Stimulated activated CD4-positive, alpha-beta T cell treated with anti-CD3 and anti-CD28 coated beads, Interleukin-4, amount 100 ng/mL, for 1 hour (primary cell): ENCODE measurements around the gene ITGB7.

Source experiments
- DNase-seq: peaks from one replicate; pipeline ENCODE4 v3.0.0-alpha.2; 2020

ITGB7 gene

DNA sequence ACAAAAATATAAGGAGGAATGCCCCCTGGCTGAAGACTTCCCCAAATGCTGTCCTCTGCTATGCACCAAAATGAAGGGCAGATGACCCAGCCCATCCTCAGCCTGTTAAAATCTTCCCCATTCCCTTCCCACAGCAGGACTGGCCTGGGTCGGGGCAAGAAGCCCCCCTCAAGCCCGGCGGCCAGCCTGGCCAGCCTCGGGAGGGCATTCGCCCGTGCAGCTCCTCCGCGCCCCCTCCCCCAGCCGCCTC lies 24.5 kb upstream of the ITGB7 start:
- DNase-seq, result no peak

DNA sequence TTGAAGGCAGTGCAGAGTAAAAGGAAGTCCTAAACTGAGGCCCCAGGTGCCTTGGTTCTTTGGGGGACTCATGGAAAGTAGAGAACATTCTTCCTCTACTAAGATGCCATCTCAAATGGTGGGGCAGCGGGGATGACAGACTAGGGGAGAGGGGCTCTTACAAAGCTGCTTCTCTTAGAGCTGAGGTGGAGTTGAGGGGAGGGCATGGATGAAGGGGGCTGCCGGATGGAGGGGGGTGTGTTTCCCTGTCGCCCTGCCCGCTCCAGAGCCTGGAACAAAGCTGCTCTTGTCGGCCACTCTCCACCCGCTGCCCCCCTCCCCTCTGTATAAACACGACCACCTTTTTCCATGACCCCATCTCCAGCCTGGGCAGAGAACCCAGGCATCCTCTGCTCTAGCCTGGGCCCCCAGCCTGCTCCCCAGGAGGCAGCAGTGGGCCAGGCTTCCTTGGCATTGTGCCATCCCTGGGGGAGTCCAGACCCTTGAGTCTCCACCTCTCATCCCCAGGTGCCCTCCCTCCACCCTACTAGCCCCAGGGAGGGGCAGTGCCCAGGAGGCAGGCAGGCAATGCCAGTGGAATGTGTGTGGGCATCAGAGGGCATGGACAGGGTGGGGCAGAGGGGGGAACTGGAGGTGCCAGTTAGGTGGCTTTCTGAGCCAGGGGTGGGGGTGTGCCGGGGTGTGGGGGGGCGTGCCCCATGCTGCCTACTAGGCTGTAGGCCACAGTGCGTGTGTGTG lies 23.2 kb upstream of the ITGB7 start:
- DNase-seq, result no peak

DNA sequence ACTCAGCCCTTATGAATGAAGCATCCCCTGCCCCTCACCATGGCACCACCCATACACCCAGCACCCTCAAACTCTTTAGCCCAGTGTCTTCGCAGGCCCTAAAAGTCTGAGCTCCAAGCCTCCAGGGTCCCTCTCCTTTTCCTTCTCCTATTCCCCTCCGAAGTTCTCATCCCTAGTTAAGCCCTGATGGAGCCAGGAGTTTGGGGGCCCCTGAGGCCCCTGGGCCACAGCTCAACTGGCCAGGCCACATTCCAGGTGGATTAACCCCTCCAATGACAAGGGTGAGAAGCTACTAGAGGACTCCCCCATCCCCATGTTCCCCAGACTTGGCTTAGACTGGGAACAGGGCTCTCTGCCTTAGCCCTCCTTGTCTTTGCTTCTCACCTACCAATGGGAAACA lies 22.4 kb upstream of the ITGB7 start:
- DNase-seq, result no peak

DNA sequence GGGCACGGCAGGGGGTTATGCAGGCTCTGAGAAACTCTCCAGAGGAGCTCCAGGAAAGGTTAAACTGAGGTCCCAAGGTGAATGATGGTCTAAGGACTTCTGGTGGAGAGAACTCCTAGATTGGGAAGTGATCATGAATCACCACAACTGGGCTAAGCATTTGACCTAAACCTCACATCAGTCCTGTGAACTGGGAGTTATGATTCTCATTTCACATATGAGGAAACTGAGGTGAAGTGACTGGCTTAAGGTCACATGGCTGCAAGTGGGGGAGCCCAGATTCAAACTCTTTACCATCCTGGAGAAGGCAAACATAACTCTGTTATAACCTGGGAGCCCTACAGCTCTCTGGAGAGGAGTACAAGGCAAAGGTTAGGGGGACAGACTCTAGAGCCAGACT lies 20.8 kb upstream of the ITGB7 start:
- no peak for DNase-seq

DNA sequence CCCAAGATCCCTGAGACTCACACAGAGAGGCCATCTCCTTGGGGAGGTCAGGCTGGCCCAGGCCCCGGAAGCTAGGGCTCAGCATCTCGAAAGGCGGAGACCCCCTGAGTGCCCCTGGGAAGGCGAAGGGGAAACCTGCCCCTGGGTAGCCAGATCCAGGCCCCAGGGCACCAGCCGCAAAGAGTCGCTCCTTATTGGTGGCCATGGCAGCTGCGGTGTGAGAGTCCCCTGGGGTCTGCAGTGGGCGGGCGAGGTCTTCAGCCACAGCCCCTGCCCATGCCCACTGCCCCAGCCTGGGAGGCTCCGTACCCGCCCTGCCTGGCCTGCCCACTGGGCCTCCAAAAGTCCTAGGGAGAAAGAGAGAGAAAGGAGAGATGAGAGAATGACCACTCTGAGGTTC lies 20.3 kb upstream of the ITGB7 start:
- DNase-seq, result no peak

- DNase-seq, result no peak
Observed at GRCh38 chr12:53226815-53227214, 19.8 kb upstream of the ITGB7 start.

DNA sequence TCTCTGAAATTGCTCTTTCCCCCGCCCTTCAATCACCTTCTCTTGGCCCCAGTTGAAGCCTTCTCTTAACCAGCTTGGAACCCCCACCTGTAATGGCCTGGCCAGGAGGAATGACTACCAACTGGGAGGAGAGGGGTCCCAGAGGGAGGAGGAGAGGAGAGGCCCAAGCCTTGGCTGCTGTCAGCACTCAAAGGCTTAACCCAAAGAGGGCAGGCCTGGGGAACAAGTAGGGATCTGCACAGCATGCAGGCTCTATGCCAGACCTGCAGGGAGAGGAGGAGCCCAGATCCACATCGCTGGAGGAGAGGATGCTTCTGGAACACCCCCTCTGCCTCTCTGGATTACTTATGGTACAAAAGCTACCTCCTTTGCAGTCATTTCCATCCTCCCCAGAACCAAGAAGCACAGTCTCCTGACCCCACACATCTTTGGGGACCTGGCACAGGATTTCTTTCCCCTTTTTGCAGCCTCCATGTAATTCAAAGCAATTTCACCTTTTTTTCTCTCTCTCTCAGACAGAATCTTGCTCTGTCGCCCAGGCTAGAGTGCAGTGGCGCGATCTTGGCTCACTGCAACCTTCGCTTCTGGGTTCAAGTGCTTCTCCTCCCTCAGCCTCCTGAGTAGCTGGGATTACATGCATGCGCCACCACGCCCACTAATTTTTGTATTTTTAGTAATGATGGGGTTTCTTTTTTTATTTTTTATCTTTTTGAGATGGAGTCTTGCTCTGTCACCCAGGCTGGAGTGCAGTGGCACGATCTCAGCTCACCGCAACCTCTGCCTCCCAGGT lies 18.8 kb upstream of the ITGB7 start:
- DNase-seq, result no peak

GRCh38 chr12:53224897-53225634 lies 18.0 kb upstream of the ITGB7 start:
- no peak for DNase-seq

DNA sequence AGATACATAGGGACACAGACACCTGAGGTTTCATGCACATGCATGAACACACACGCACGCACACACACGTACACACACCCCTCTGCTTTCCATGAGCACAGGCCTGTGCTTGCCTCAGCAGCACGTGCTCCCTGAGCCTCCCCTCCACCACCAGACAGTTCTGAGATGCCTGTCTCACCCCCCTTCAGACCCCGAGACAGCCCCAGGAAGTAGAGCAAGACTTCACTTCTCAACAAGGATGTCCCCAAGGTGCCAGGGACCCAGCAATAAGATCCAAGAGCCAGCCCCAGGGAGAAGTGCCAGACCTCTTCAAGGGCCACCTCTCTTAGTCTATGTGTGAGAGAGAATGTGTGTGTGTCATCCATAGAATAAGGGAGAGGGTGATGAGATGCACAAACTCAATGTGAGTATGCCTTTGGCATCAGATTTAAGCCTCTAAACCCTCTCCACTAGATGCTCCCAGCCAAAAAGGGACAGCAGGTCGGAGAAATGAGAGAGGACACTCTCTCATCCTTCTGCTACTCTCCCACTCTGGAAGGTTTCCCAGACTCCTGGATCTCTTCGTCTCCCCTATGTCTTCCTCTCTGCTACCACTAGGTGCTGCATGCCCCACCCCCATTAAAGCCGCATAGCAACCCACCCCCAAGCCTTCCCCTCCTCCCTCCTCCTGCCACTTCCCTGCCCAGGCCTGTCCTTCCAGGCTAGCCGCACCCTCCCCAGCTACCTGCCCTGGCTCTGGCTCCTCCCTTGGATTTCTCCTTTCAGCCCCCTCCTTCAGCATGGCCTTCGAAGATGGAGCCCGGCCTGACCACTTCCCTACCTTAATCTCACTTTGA lies 17.2 kb upstream of the ITGB7 start:
- DNase-seq, result no peak

DNA sequence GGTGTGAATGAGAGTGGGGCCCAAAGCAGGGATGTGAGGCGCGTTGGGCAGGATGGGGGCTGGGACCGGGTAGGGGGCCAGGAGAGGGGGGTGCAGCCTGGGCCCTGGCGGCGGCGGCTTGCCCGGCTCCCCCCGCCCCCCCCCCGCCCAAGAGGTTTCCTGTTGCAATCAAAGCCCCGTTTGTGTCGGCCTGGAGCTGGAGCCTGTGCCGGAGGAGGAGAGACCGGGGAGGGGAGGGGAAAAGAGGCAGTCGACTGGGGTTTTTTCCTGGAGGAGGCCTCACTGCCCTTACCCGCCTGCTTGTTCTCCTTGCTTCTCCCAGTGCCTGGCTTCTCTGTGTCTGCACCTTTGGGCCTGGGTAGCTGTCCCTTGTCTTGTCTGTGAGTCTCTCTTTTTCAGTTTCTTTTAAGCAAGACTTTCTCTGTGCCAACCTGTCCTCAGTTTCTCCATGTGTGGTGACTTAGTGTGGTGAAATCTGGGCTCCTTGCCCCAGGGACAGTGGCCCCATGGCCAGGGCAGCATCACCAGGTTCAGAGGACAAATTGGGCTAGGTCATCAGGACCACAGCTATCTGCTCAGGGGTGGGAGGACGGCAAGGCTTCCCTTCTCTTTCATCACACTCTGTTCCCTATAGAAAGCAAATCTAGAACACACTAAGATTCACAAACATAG lies 16.5 kb upstream of the ITGB7 start:
- no peak for DNase-seq

DNA sequence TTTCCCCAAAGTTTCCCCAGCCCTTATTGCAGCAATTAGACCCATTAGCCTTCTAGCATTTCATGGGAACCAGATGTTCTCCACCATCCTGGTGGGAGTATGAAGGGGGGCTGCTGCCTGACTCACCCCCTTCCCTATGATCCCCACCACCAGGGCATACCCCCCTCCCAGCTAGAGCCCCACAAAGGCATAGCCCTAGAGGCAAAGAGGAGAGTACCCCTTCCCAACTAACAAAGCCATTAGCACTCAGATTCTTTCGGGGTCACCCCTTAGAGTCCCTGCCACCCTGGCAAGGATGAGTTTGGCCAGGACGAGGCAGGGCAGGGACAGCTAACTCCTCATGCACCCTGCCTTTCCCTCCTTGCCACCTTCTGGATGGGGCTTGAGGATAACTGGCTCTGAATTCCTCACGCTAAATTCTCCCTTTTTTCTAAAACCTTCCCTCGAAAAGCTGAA lies 15.8 kb upstream of the ITGB7 start:
- no peak for DNase-seq

- DNase-seq, result no peak
Observed at GRCh38 chr12:53222170-53222721, 15.2 kb upstream of the ITGB7 start.

DNA sequence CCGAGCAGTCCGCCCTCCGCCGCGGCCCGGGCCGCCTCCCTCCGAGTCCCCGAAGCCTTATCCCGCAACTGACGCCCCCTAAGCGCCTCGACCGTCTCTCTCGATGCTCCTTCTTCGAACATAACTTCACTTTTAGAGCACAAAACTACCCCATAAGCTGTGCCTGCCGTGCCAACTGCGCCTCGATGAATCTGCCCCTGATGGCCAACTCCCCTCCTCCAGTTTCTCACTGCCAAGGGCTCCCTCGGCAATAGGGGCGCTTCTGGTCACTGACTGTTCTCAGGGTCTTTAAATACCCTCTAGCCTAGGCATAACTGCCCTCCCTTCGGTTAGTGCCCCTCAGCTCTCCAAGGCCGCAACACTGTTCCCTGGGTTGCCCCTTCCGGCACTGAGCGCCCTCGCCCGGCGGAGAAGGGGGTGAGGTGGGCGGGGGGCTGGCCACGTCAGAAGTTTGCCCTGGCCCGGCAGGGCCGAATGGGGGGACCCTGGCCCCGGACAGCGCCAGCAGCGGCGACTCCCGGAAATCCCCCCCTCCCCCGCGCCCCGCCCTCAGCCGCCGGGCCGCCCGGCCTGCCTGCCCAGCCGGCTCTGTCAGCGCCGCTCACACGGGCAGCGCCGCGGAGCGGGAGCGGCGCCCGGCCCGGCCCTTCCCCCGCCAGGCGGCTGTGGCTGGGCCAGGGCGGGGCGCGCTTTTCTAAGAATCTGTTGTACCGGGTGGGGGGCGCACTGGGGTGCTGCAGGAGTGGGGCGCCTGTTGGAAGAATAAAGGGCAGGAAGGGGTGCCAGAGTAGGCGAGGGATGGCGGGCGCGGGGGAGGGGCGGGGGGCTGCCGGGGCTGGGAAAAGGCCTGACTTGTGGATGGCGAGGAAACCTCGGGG lies 14.4 kb upstream of the ITGB7 start:
- DNase-seq, result peak; percentile 51

GRCh38 chr12:53220694-53221202 lies 13.7 kb upstream of the ITGB7 start:
- DNase-seq, result peak; percentile 80

DNA sequence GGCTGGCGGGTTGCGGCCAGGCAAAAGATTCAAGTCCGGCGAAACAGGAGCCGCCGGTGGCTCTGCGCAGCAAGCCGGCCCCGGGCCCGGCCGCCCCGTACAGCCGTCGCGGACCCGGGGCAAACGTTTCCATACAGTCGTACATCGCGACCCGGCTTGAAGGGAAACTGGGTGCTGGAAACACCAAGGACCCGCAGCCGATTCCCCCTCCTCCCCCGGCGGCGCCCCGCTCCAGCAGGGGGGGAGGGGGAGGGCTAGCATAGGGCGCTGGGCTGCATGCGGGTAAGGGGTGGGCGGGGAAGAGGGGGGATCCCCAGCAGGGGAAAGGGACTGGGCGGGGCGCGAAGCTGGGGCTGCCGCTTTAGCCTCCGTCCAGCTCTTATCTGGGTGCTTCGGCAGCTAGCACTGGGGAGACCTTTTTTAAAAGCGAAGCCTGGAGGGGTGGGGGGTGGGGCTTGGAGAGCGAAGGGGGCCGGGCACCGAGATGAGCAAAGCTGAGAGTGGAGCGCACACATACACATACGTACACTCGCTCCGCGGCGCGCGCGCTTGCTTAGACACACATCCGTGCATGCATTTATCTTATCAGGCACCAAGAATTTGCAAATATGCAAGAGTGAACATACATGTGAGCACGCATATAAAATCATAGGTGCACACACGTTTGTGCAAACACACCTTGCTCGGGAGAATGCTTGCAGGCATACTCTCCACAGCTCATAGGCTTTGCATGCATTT lies 13.1 kb upstream of the ITGB7 start:
- peak; percentile 79 for DNase-seq

DNA sequence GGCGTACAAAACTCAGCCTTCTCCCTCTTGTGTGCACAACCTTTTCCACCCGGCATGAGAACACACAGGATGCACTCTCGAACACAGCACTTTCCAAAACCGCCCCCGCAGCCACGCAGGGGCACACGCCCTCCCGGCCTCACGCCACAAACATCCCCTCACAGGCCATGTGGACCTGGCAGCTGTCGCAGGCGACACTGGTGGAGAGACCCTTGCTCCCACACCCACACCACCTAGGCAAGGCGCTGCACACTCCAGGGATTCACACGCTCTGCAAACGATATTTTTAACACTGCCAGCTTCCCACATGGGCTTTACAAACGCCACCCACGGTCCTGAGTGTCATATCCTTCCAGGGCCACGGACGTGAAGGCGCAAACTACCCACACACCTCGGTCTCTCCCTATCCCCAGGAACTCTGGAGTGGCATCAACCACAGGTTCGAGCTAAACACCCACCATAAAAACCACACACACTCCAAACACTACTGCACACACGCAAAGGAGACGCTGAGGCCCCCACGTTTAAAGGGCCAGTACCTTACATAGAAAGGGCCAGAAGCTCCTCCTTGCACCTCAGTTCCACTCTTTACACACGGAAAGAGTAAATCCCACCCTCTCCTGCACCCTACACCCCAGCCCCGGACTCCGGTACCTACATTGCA lies 12.4 kb upstream of the ITGB7 start:
- peak; percentile 74 for DNase-seq

GRCh38 chr12:53218551-53219291 lies 11.7 kb upstream of the ITGB7 start:
- DNase-seq, result no peak

GRCh38 chr12:53217931-53218307 lies 10.9 kb upstream of the ITGB7 start:
- no peak for DNase-seq
